Epithelial cell of esophagus (primary cell): ENCODE measurements around the gene RARRES1.

ENCODE experiments used
- DNase-seq: peaks from one replicate; pipeline ENCODE4 v3.0.0; 2010; ENCODE audit warnings: low read depth
- H3K4me3 ChIP-seq: 2 replicates; pipeline ENCODE4 v1.5.1; 2011; ENCODE audit warnings: mild to moderate bottlenecking, low read length, control low read depth
- CTCF ChIP-seq: IDR thresholded peaks from 2 replicates; pipeline ENCODE4 v1.5.1; 2011; ENCODE audit warnings: low read depth, mild to moderate bottlenecking, low read length, control low read depth, inconsistent platforms; ENCODE audit not compliant: insufficient read depth; ENCODE audit errors: missing control alignments

Gene RARRES1

GRCh38 chr3:158663246-158663645 lies 69.0 kb downstream of the RARRES1 start:
- no peak for TF ChIP-seq CTCF
- H3K4me3 ChIP-seq, result no peak overlapping the region
- no peak for DNase-seq

- no peak overlapping the region for H3K4me3 ChIP-seq
- no peak for DNase-seq
- no peak for TF ChIP-seq CTCF
These were observed 71.5 kb downstream of the RARRES1 start for GRCh38 chr3:158660711-158661110.

GRCh38 chr3:158659454-158660237 lies 72.6 kb downstream of the RARRES1 start:
- peak; percentile 84 for TF ChIP-seq CTCF
- peak; percentile 77 for DNase-seq

GRCh38 chr3:158658889-158659288 lies 73.4 kb downstream of the RARRES1 start:
- no peak overlapping the region for H3K4me3 ChIP-seq
- TF ChIP-seq CTCF, result no peak
- no peak for DNase-seq

More at GRCh38 chr3:158659454-158660237, 72.6 kb downstream of the RARRES1 start:
- no peak overlapping the region for H3K4me3 ChIP-seq

GRCh38 chr3:158652463-158652862 lies 79.8 kb downstream of the RARRES1 start:
- no peak for DNase-seq
- no peak for TF ChIP-seq CTCF
- H3K4me3 ChIP-seq, result no peak overlapping the region

- H3K4me3 ChIP-seq, result no peak overlapping the region
- no peak for DNase-seq
- no peak for TF ChIP-seq CTCF
These were observed 81.1 kb downstream of the RARRES1 start for GRCh38 chr3:158651192-158651591.

- no peak overlapping the region for H3K4me3 ChIP-seq
- no peak for TF ChIP-seq CTCF
- DNase-seq, result no peak
These were observed 82.5 kb downstream of the RARRES1 start for GRCh38 chr3:158649791-158650190.
